T-helper 1 cell (primary cell): Measurements from ENCODE around the gene NPBWR2.

ENCODE experiments used
- DNase-seq, 5 donors: peaks; one replicate each; pipeline ENCODE4 v3.0.0-alpha.2; 2012 to 2020

The NPBWR2 gene

DNA sequence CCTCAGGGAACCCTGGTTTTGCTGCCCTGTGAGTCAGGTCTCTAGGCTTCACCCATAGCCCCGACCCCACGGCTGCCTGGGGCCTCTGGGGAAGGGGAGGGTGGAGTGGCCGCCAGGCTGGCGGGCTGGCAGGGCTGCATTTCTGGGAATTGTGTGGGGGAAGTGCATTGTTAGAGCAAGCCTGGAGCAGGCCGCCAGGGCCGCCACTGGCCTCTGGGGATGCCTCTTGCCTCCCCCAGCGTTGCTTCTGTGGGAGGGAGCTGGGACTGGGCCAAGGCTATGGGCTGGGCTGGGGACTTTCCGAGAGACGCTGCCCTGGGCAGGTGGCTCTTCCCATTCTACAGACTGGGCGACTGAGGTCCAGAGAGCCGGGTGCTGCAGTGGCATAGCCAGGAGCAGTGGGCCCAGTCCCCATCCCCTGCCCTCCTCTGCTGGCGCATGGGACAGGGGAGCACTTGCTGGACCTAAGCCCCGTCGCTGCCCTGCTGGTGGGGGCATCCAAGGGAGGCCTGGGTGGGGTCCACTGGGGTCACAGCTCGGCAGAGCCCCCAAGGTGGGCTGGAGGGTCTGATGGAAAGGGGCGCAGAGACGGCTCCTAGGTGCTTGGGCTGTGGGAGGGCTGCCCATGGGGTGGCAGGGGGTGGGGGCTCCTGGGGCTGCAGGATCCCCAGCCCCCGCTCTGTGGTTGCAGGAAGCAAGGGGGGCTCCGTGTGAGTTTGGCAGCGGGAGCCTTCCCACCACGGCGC is 51.3 kb downstream of the NPBWR2 start:
- DNase-seq, result no peak

DNA sequence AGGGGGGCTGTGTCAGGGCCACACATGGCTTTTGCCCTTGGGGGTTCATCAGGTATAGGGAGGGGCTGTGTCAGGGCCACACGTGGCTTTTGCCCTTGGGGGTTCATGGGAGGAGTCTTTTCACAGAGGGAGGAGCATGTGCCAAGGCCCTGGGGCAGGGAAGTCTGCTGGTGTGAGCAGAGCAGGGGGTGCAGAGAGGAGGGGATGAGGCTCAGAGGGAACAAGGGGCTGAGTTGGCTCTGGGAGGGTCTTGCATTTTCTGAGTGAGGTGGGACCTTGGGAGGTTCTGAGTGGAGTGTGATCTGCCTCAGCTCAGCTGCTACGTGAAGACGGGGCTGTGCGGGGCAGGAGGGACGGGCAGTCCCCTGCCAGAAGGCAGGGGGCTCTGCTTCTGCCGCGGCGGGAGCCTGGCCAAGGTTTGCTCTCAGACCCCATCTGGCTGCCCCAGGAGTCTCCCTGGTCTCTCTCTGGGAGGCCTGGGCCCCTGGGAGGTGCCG is 51.9 kb downstream of the NPBWR2 start:
- no peak for DNase-seq

DNA sequence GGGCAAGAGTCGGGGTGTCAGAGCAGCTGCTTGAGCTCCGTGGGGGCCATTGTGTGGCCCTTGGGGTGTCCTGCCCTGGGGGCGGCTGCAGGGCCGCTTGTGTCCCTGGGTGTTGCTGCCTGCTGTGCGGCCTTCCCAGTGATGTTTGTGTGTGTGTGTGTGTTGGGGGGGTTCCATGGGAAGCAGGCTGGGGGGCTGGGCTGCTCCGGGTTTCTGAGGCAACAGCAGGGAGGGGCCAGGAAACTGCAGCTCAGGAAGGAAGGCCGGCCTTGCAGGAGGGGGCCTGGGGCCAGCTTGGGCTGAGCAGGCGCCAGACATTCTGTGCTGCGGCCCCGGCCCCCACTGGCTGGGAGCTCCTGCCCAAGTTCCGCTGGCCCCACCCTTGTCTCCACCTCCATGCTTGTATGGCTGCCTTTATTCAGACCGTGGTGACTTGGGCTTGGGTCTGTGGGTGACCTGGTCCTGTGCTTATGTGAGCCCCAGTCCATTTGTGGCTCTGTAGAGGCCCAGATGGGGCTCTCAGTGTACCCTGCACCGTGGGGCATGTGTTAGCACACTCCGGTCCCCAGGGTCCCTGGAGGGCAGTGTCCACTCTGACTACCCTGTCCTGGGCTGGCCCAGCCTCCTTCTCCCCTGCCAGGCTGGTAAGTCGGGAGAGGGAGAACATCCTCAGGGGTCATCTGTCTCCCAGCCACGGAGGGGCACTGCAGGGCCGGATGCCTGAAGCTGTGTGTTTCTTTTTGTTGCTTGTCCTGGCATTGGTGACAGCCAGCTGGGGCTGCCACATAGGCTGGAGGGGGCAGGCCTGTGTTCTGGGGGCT is 53.3 kb downstream of the NPBWR2 start:
- DNase-seq, result no peak
